GM10266 (cell line): ENCODE results near the gene NLGN1.
"Not testable (repeated sequence)": the region's sequence is repeated elsewhere in the genome, so short reads cannot be mapped to it uniquely, and the experiment has no call there.

Source experiments
- DNase-seq: peaks from one replicate; pipeline ENCODE4 v3.0.0; 2012; ENCODE audit errors: extremely low spot score
- TF ChIP-seq, protein P1 (sequence below): IDR thresholded peaks from 2 replicates; pipeline ENCODE4 v1.5.1; 2012; ENCODE audit warnings: mild to moderate bottlenecking, low read depth; ENCODE audit not compliant: control insufficient read depth, insufficient read depth; ENCODE audit errors: missing control alignments

Gene NLGN1

DNA sequence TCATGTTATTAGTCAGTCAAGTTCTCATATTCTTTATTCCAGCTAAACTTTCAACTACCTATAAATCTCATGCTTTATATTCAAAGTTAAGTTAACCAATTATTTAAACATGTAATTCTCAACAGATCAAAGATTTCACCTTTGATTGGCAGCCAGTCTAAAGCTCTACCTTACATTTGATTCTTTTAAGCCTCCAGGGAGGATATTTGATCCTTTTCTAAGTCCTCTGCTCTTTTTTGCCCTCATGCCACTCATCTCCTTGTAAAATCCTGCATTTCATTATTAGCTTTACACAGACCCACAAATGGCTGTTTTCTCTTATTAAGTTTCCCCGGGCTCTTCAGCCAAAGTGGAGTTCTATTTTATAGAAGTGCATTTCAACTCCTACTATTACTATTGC lies 134.1 kb downstream of the NLGN1 start:
- no peak for DNase-seq
- TF ChIP-seq, protein P1, sequence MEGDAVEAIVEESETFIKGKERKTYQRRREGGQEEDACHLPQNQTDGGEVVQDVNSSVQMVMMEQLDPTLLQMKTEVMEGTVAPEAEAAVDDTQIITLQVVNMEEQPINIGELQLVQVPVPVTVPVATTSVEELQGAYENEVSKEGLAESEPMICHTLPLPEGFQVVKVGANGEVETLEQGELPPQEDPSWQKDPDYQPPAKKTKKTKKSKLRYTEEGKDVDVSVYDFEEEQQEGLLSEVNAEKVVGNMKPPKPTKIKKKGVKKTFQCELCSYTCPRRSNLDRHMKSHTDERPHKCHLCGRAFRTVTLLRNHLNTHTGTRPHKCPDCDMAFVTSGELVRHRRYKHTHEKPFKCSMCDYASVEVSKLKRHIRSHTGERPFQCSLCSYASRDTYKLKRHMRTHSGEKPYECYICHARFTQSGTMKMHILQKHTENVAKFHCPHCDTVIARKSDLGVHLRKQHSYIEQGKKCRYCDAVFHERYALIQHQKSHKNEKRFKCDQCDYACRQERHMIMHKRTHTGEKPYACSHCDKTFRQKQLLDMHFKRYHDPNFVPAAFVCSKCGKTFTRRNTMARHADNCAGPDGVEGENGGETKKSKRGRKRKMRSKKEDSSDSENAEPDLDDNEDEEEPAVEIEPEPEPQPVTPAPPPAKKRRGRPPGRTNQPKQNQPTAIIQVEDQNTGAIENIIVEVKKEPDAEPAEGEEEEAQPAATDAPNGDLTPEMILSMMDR: no peak

DNA sequence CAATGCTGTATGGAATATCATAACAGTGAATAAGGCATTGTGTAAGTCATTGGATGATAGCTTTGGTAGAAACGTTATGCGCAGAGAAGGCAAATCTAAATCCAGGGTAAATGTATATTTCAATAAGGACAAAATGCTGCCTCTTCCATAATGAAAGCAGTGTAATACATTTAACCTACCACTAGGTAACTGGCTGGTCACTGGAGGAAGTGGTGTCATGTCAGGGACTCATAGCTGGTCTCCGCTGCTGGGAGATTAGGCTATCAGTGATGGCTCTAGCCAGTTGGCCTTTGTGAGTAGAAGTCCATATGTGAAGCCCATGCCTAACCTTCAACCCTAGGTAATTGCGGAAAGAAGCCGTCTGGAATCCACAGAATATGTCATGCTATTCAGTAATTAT lies 140.9 kb downstream of the NLGN1 start:
- no peak for DNase-seq
- TF ChIP-seq, protein P1: no peak

DNA sequence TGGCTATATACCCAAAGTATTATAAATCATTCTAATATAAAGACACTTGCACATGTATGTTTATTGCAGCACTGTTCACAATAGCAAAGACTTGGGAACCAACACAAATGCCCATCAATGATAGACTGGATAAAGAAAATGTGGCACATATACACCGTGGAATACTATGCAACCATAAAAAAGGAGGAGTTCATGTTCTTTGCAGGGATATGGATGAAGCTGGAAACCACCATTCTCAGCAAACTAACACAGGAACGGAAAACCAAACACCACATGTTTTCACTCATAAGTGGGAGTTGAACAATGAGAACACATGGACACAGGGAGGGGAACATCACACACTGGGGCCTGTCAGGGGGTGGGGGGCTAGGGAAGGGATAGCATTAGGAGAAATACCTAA lies 148.0 kb downstream of the NLGN1 start:
- DNase-seq: not testable (repeated sequence)

DNA sequence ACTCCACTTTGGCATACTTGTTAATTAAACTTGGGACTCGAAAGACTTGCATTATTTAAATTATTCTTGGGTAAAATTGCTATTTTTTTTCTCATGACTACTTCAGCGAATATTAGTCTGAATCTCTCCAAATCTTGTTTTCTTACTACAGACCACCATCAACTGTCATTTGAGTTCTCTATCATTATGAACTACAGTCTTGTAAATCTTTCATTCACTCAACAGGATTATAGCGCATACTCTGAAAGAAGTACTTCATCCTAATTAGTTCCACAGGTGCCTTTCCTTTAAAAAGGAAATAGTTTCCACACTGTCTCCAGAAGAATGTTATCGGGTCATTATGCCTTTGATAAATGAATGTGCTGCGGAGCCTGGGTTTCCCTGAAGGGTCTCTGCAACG lies 149.5 kb downstream of the NLGN1 start:
- TF ChIP-seq, protein P1: no peak
- DNase-seq: no peak

DNA sequence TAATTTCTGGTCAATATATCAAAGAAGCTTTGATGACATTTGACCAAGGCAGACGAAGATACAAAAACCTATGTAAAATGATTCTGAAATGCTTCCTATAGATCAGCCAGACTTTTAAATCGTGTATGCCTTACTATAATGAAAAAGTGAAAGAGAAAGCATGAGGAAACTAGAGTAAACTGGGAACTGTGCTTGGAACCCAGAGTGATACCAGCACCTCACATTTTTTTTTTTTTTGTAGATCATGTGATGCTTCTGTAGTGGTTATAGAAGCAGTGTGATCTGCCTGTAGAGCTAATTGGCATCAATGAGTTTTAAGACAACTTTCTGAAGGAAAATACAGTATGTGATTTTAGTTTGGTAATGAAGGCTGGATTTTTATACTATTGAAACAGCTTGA lies 150.7 kb downstream of the NLGN1 start:
- DNase-seq: no peak
- TF ChIP-seq, protein P1: no peak

DNA sequence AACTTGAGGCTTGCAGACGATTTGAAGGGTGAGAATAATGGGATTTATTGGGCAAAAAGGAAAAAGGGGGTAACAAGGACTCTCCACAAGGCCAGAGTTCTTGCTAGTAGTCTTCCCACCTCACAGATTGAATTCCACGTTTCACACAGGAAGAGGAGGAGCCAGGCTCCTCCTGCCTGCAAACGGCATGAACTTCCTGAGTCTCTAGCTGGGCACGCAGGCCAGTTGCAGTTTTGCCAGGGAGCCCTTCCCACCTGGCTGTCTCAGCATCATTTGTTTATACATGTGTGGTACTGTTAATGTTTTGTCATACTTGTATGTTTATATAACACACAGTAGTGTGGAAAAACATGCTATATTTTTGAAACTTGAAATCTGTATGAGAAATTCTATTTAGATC lies 155.0 kb downstream of the NLGN1 start:
- no peak for DNase-seq
- TF ChIP-seq, protein P1: peak; percentile 1

DNA sequence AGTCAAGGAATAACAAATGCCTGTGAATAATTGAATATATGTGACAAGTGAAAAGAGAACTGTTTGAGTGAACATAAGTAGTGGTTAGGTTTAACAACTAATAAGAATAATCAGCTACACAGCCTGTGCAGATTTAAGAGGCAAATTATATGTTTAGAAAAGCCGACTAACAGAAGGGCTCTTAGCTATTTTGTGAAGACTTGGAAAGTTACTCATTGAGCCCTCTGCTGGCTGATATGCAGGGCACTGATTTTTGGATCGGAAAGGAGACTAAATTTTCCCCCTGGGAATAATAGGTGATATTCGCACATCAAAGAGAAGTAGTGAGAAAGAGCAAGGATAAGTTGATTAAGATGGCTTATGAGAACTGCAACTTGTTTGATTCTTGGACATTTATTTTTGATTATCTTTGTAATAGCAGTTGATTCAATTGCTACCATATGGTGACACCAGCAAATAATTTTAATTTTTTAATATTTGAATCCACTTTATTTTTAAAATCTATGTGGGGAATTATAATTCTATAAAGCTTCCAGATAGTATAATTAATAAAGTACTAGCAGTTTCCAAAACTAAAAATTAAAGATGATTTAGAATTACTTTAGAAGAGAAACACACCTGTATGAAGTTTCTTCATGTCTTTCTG lies 156.2 kb downstream of the NLGN1 start:
- TF ChIP-seq, protein P1: peak; percentile 65
- DNase-seq: peak; percentile 21

DNA sequence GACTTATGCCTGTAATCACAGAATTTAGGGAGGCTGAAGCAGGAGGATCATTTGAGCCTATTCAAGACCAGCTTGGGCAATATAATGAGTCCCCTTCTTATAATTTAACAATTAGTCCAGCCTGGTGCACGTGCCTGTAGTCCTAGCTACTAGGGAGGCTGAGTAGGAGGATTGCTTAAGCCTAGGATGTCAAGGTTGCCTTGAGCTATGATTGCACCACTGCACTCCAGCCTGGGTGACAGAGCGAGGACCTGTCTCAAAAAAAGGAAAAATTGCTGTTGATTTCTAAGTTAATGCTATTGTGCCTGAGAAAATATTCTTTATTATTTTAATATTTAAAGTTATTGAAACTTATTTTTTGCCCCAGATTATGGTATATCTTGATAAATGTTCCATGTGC lies 159.0 kb downstream of the NLGN1 start:
- no peak for DNase-seq
- TF ChIP-seq, protein P1: no peak
